Liver (tissue), 3 donors: Measurements from ENCODE around the gene PGM1.

Experiments used
- ATF3 ChIP-seq: IDR thresholded peaks from 2 replicates; pipeline ENCODE4 v1.6.1; 2016; ENCODE audit warnings: antibody characterized with exemption
- FOXA1 ChIP-seq: IDR thresholded peaks from 2 replicates; pipeline ENCODE4 v1.6.1; 2016; ENCODE audit warnings: antibody characterized with exemption
- MAX ChIP-seq: IDR thresholded peaks from 2 replicates; pipeline ENCODE4 v1.6.1; 2016; ENCODE audit warnings: antibody characterized with exemption
- RAD21 ChIP-seq, 2 donors: IDR thresholded peaks; 2 replicates each; pipeline ENCODE4 v1.6.1; 2016; ENCODE audit warnings: antibody characterized with exemption in 2 of 2, mild to moderate bottlenecking in 2 of 2
- YY1 ChIP-seq: IDR thresholded peaks from 2 replicates; pipeline ENCODE4 v1.6.1; 2016; ENCODE audit warnings: antibody characterized with exemption, mild to moderate bottlenecking
- ZBTB33 ChIP-seq: IDR thresholded peaks from 2 replicates; pipeline ENCODE4 v1.6.1; 2016; ENCODE audit warnings: antibody characterized with exemption
- TF ChIP-seq, protein P1 (sequence below): fragments of 150-350 bp; IDR thresholded peaks from 2 replicates; pipeline ENCODE4 v1.5.1; 2017; ENCODE audit warnings: improper control_type of control experiment, low read depth, low read length; ENCODE audit not compliant: missing input control
- TF ChIP-seq, protein P2 (sequence below): IDR thresholded peaks from 2 replicates; pipeline ENCODE4 v1.6.1; 2016; ENCODE audit warnings: antibody characterized with exemption, mild to moderate bottlenecking
- donor health status: healthy.
- donor health status: healthy.

DNA sequence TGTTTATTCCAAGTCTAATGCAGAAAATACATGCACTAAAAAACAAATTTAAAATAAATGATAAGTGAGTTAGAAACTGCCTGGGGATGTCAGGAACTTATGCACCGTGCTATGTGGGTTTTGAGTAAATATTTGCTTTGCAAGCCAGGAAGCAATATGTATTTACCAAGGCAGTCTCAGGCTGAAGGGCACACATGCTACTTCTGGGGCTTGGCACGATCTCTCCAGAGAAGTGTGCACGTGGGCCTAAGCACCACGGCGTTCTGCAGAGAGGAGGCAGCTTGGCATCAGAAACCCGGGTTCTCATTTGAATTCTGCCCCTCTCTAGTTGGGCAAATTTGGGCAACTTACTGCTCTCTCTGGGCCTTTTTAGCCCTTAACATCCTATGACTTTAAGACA is 108.0 kb downstream of the PGM1 start:
- TF ChIP-seq, protein P1, sequence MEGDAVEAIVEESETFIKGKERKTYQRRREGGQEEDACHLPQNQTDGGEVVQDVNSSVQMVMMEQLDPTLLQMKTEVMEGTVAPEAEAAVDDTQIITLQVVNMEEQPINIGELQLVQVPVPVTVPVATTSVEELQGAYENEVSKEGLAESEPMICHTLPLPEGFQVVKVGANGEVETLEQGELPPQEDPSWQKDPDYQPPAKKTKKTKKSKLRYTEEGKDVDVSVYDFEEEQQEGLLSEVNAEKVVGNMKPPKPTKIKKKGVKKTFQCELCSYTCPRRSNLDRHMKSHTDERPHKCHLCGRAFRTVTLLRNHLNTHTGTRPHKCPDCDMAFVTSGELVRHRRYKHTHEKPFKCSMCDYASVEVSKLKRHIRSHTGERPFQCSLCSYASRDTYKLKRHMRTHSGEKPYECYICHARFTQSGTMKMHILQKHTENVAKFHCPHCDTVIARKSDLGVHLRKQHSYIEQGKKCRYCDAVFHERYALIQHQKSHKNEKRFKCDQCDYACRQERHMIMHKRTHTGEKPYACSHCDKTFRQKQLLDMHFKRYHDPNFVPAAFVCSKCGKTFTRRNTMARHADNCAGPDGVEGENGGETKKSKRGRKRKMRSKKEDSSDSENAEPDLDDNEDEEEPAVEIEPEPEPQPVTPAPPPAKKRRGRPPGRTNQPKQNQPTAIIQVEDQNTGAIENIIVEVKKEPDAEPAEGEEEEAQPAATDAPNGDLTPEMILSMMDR = no peak
- TF ChIP-seq, protein P2, sequence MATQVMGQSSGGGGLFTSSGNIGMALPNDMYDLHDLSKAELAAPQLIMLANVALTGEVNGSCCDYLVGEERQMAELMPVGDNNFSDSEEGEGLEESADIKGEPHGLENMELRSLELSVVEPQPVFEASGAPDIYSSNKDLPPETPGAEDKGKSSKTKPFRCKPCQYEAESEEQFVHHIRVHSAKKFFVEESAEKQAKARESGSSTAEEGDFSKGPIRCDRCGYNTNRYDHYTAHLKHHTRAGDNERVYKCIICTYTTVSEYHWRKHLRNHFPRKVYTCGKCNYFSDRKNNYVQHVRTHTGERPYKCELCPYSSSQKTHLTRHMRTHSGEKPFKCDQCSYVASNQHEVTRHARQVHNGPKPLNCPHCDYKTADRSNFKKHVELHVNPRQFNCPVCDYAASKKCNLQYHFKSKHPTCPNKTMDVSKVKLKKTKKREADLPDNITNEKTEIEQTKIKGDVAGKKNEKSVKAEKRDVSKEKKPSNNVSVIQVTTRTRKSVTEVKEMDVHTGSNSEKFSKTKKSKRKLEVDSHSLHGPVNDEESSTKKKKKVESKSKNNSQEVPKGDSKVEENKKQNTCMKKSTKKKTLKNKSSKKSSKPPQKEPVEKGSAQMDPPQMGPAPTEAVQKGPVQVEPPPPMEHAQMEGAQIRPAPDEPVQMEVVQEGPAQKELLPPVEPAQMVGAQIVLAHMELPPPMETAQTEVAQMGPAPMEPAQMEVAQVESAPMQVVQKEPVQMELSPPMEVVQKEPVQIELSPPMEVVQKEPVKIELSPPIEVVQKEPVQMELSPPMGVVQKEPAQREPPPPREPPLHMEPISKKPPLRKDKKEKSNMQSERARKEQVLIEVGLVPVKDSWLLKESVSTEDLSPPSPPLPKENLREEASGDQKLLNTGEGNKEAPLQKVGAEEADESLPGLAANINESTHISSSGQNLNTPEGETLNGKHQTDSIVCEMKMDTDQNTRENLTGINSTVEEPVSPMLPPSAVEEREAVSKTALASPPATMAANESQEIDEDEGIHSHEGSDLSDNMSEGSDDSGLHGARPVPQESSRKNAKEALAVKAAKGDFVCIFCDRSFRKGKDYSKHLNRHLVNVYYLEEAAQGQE = no peak
- TF ChIP-seq ZBTB33 (no peak), YY1 (no peak), FOXA1 (no peak), MAX (no peak), ATF3 (no peak), RAD21 (IDR thresholded peaks at IDR 0.05) (no peak)
